ENCODE data around the gene RPUSD1.

RPUSD1 gene

GRCh38 chr16:784431-784830 is 3.8 kb downstream of the RPUSD1 start:
- TF ChIP-seq MYC (IDR thresholded peaks at IDR 0.05; ENCODE audit: low read depth, low read length), result no peak
- no peak for TF ChIP-seq MAX (IDR thresholded peaks at IDR 0.05; ENCODE audit: low read depth, low read length)
- no peak for TF ChIP-seq POLR2A (IDR thresholded peaks at IDR 0.05; ENCODE audit: extremely low read depth, insufficient read length)
- TF ChIP-seq CTCF (IDR thresholded peaks at IDR 0.05; ENCODE audit: low read depth, low read length), result no peak
- no peak overlapping the region for H3K4me3 ChIP-seq (ENCODE audit: low read depth, low read length)
- DNase-seq (ENCODE audit: low read depth), result no peak

GRCh38 chr16:783404-784161 is 4.6 kb downstream of the RPUSD1 start:
- DNase-seq (ENCODE audit: low read depth), result no peak
- TF ChIP-seq MAX (IDR thresholded peaks at IDR 0.05; ENCODE audit: low read depth, low read length) (no peak), CTCF (IDR thresholded peaks at IDR 0.05; ENCODE audit: low read depth, low read length) (no peak), POLR2A (IDR thresholded peaks at IDR 0.05; ENCODE audit: extremely low read depth, insufficient read length) (no peak), MYC (IDR thresholded peaks at IDR 0.05; ENCODE audit: low read depth, low read length) (no peak)
- H3K4me3 ChIP-seq (ENCODE audit: low read depth, low read length), result no peak overlapping the region

- H3K4me3 ChIP-seq (ENCODE audit: low read depth, low read length), result no peak overlapping the region
- TF ChIP-seq MYC (IDR thresholded peaks at IDR 0.05; ENCODE audit: low read depth, low read length) (no peak), POLR2A (IDR thresholded peaks at IDR 0.05; ENCODE audit: extremely low read depth, insufficient read length) (no peak), CTCF (IDR thresholded peaks at IDR 0.05; ENCODE audit: low read depth, low read length) (no peak), MAX (IDR thresholded peaks at IDR 0.05; ENCODE audit: low read depth, low read length) (no peak)
Measured at GRCh38 chr16:782766-783403, 5.3 kb downstream of the RPUSD1 start.

GRCh38 chr16:782258-782657 is 5.9 kb downstream of the RPUSD1 start:
- H3K4me3 ChIP-seq (ENCODE audit: low read depth, low read length), result no peak overlapping the region
- no peak for DNase-seq (ENCODE audit: low read depth)
- TF ChIP-seq POLR2A (IDR thresholded peaks at IDR 0.05; ENCODE audit: extremely low read depth, insufficient read length), result no peak
- TF ChIP-seq CTCF (IDR thresholded peaks at IDR 0.05; ENCODE audit: low read depth, low read length), result no peak
- TF ChIP-seq MYC (IDR thresholded peaks at IDR 0.05; ENCODE audit: low read depth, low read length), result no peak
- TF ChIP-seq MAX (IDR thresholded peaks at IDR 0.05; ENCODE audit: low read depth, low read length), result no peak

More at GRCh38 chr16:782766-783403, 5.3 kb downstream of the RPUSD1 start:
- no peak for DNase-seq (ENCODE audit: low read depth)

GRCh38 chr16:781346-782010 is 6.7 kb downstream of the RPUSD1 start:
- peak; percentile 84 for TF ChIP-seq MAX (IDR thresholded peaks at IDR 0.05; ENCODE audit: low read depth, low read length)
- no peak for TF ChIP-seq MYC (IDR thresholded peaks at IDR 0.05; ENCODE audit: low read depth, low read length)
- DNase-seq (ENCODE audit: low read depth), result peak; percentile 49

GRCh38 chr16:780296-780695 is 7.9 kb downstream of the RPUSD1 start:
- TF ChIP-seq POLR2A (IDR thresholded peaks at IDR 0.05; ENCODE audit: extremely low read depth, insufficient read length), result no peak
- no peak for TF ChIP-seq MAX (IDR thresholded peaks at IDR 0.05; ENCODE audit: low read depth, low read length)
- TF ChIP-seq MYC (IDR thresholded peaks at IDR 0.05; ENCODE audit: low read depth, low read length), result no peak
- TF ChIP-seq CTCF (IDR thresholded peaks at IDR 0.05; ENCODE audit: low read depth, low read length), result no peak
- no peak for DNase-seq (ENCODE audit: low read depth)
- H3K4me3 ChIP-seq (ENCODE audit: low read depth, low read length), result no peak overlapping the region

More at GRCh38 chr16:781346-782010, 6.7 kb downstream of the RPUSD1 start:
- H3K4me3 ChIP-seq (ENCODE audit: low read depth, low read length), result no peak overlapping the region
